GM21619 (cell line): ENCODE results near the gene SPATA6L.
"Not testable (repeated sequence)": the region's sequence is repeated elsewhere in the genome, so short reads cannot be mapped to it uniquely, and the experiment has no call there.

Experiments
- ATAC-seq: cut with Tn5 transposase; IDR thresholded peaks from one replicate; pipeline ENCODE4 v1.9.1; 2021; ENCODE audit not compliant: unreplicated experiment

Gene SPATA6L

GRCh38 chr9:4640027-4640426 lies 26.3 kb downstream of the SPATA6L start:
- no peak for ATAC-seq

- no peak for ATAC-seq
Observed at GRCh38 chr9:4639420-4639819, 26.9 kb downstream of the SPATA6L start.

- no peak for ATAC-seq
Observed at GRCh38 chr9:4638968-4639367, 27.3 kb downstream of the SPATA6L start.

GRCh38 chr9:4630836-4631235 lies 35.4 kb downstream of the SPATA6L start:
- no peak for ATAC-seq

- no peak for ATAC-seq
Observed at GRCh38 chr9:4622016-4622415, 44.3 kb downstream of the SPATA6L start.

GRCh38 chr9:4620881-4621555 lies 45.3 kb downstream of the SPATA6L start:
- ATAC-seq: no peak

GRCh38 chr9:4620057-4620765 lies 46.1 kb downstream of the SPATA6L start:
- no peak for ATAC-seq

- no peak for ATAC-seq
Observed at GRCh38 chr9:4618700-4619099, 47.6 kb downstream of the SPATA6L start.

GRCh38 chr9:4617752-4618151 lies 48.5 kb downstream of the SPATA6L start:
- ATAC-seq: no peak

- no peak for ATAC-seq
Observed at GRCh38 chr9:4615778-4616177, 50.5 kb downstream of the SPATA6L start.

GRCh38 chr9:4615251-4615650 lies 51.0 kb downstream of the SPATA6L start:
- no peak for ATAC-seq

- ATAC-seq: no peak
Observed at GRCh38 chr9:4614627-4615026, 51.7 kb downstream of the SPATA6L start.

- ATAC-seq: not testable (repeated sequence)
Observed at GRCh38 chr9:4606033-4606432, 60.2 kb downstream of the SPATA6L start.

GRCh38 chr9:4604678-4605095 lies 61.6 kb downstream of the SPATA6L start:
- peak; percentile 88 for ATAC-seq

- no peak for ATAC-seq
Observed at GRCh38 chr9:4603830-4604229, 62.5 kb downstream of the SPATA6L start.

- no peak for ATAC-seq
Observed at GRCh38 chr9:4600368-4600767, 65.9 kb downstream of the SPATA6L start.

GRCh38 chr9:4596165-4596922 lies 69.9 kb downstream of the SPATA6L start:
- peak; percentile 62 for ATAC-seq

GRCh38 chr9:4594994-4595393 lies 71.3 kb downstream of the SPATA6L start:
- ATAC-seq: no peak

GRCh38 chr9:4594545-4594944 lies 71.7 kb downstream of the SPATA6L start:
- ATAC-seq: no peak

- ATAC-seq: no peak
Observed at GRCh38 chr9:4592886-4593285, 73.4 kb downstream of the SPATA6L start.

GRCh38 chr9:4592295-4592694 lies 74.0 kb downstream of the SPATA6L start:
- ATAC-seq: no peak

GRCh38 chr9:4591123-4591500 lies 75.2 kb downstream of the SPATA6L start:
- ATAC-seq: no peak
